ENCODE data around the gene MYOM1.
"Not testable (repeated sequence)": the region's sequence is repeated elsewhere in the genome, so short reads cannot be mapped to it uniquely, and the experiment has no call there.

MYOM1 gene

GRCh38 chr18:3248658-3249359 lies 29.0 kb upstream of the MYOM1 start:
- no peak for DNase-seq (ENCODE audit: low spot score)

GRCh38 chr18:3248062-3248657 lies 28.4 kb upstream of the MYOM1 start:
- DNase-seq (ENCODE audit: low spot score) = no peak

DNA sequence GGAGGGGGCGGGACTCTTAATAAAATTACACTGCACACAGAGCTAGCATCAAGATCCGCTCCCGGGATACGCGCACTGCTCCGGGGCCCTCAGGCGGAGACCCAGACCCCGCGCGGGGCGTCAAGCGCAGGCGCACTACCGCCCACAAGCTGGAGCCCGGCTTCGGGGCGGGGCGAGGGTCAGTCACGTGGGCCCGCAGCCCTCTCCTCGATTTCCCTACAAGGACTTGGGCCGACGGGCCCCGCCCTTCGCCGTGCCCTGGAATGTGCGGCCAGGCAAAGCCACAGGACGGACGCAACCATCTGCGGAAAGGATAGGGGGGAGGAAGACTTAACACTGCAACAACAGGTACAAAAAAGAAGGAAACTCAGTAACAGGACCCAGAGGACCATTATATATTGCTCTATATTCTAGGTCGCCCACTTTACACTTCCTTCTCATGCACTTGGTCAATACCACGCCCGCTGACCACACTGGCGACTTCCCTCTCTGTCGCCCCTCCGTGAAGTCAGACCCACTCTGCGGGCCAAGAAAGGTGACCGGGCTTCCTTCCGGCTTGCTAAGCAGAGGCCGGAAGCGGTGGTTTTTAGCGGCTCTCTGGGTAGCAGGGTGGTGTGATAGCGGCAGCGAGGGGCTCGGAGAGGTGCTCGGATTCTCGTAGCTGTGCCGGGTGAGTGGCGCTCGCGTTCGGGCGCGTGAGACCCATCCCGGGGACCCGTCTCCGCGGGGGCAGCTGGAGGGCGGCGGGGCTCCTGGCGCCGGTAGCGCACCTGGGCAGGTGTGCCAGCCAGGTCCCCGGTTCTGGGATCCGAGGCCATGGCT lies 27.7 kb upstream of the MYOM1 start, which contains the start of gene MYL12A:
TSS of gene MYL12A (plus strand) at position 562 of the 822 bp plus-strand sequence. CDS start 5,447 bp downstream, outside the sequence.
- DNase-seq (ENCODE audit: low spot score) = peak; percentile 97

- DNase-seq (ENCODE audit: low spot score) = no peak
Observed at GRCh38 chr18:3246635-3247239, 27.0 kb upstream of the MYOM1 start.

DNA sequence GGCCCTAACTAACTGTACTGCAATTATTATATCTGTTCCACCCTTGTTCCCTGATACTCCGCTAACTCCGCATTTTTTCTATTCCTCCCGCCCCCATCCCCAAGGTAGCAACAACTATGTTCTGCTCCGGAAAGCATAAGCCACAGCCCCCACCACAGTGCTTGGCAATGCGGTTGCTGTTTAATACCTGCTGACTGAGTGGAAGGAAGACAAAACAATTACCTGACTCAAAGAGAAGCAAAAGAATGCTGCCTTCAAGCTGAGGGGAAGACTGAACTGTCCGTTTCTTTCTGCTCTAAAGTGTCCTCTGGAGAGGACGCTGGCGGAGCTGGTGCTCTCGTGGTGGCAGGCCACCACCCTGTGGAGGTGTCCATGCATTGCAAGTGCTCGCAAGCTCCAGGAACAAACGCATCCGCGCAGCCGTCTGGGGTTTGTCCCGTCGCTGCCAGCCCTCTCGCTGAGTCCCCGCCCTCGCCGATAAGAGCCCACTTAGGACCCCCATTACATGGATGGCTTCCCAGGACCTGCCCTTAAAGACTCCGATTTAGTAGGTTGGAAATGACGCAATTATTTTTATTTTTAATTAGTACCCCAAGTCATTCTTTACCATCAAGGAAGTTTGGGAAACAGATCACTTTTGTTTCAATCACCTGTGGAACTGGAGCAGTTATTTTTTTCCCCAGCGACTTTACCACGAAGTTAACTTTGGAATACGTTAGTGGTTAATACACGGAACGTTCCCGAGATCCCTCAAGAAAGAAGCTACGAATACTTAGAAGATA lies 26.3 kb upstream of the MYOM1 start:
- DNase-seq (ENCODE audit: low spot score) = peak; percentile 90

GRCh38 chr18:3245185-3245564 lies 25.4 kb upstream of the MYOM1 start:
- no peak for DNase-seq (ENCODE audit: low spot score)

GRCh38 chr18:3238742-3239141 lies 19.0 kb upstream of the MYOM1 start:
- DNase-seq (ENCODE audit: low spot score) = no peak

DNA sequence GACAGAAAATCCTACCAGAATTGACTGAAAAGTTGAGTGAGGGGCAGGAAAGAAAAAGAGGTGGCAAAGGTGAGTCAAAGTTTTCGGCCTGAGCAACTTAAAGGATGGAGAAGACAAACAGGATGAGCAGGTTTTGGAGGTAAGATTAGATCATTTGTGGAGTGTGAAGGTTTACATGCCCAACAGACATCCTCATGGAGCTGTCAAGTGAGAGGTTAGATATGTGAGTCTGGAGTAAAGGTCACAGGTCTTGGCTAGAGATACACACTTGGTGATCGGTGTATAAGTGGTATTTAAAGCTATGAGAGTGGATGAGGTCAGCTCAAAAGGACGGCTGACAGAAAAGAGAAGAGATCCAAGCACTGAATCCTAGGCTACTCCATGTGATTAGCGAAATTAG lies 16.7 kb upstream of the MYOM1 start:
- no peak for DNase-seq (ENCODE audit: low spot score)

- no peak for DNase-seq (ENCODE audit: low spot score)
Observed at GRCh38 chr18:3235846-3236245, 16.1 kb upstream of the MYOM1 start.

GRCh38 chr18:3234457-3234856 lies 14.7 kb upstream of the MYOM1 start:
- no peak for DNase-seq (ENCODE audit: low spot score)

DNA sequence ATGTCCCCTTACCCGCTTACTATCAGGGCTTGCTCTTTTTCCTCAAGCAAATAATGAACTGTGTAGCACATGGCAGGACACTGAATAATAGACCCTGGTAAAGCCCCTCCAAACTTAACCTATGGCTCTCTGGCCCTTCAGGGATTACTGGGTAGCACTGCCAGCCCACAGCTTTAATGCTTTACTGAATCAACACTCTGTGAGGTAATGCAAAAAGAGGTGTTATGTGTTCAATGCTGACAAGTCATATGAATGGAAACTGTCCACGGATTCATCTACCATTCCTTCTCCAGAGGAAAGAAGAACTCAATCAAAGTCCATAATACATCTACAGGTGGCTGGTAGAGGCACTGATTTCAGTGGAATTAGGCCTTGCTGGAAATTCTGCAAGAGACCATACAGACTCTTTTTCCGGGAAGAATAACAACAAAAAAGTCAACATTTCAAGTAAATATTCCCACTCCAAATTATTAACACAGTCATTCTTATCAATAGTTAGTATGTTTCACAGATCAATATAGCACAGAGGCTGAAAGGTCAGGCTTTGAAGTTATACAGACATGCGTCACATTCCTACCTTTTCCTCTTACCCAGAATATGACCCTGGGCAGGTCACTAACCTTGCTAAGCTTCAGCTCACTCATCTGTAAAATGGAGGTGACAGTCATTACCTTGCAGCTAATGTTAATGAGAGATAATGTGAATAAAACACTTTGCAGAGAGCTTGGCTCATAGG lies 13.8 kb upstream of the MYOM1 start:
- no peak for DNase-seq (ENCODE audit: low spot score)

DNA sequence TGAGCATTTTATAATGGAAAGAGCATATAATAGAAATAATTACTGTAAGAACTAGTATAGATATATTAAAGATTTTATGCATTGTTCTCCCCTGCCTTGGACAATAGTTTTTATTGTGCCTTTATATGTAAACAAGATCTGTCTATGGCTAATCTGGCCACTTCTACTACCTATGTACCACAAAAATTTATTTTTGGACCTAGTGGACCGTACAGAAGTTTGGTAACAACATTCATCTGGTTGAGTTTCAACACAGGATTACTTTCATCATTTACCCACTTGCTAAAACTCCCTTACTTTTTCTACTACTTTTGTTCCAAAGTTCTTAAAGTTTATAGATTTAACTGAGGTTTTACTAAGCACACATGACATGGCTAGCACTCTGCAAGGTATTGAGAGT lies 13.2 kb upstream of the MYOM1 start:
- DNase-seq (ENCODE audit: low spot score) = no peak

- no peak for DNase-seq (ENCODE audit: low spot score)
Observed at GRCh38 chr18:3230401-3231334, 10.9 kb upstream of the MYOM1 start.

GRCh38 chr18:3226048-3226447 lies 6.3 kb upstream of the MYOM1 start:
- no peak for DNase-seq (ENCODE audit: low spot score)

GRCh38 chr18:3225588-3225987 lies 5.8 kb upstream of the MYOM1 start:
- DNase-seq (ENCODE audit: low spot score) = no peak

GRCh38 chr18:3224223-3224622 lies 4.5 kb upstream of the MYOM1 start:
- no peak for DNase-seq (ENCODE audit: low spot score)

GRCh38 chr18:3223356-3223755 lies 3.6 kb upstream of the MYOM1 start:
- no peak for DNase-seq (ENCODE audit: low spot score)

DNA sequence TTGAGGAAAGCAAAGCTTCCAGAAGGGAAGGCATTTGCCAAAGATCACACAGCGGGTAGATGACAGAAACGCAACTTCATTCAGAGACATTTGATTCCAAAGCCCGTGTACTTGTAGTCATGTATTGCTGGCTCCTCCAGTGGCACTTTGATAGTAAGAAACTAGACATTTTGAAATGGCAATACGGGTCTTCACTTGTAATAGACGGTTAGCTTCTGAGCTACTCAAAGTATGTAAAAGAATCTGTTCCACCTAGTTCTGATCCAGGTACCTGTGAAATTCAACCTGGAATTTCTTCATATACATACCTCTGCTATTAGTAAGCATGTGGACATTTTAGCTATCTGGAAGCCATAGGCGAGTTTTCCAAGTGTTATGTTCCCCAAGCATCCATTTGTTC lies 1.7 kb upstream of the MYOM1 start:
- no peak for DNase-seq (ENCODE audit: low spot score)

DNA sequence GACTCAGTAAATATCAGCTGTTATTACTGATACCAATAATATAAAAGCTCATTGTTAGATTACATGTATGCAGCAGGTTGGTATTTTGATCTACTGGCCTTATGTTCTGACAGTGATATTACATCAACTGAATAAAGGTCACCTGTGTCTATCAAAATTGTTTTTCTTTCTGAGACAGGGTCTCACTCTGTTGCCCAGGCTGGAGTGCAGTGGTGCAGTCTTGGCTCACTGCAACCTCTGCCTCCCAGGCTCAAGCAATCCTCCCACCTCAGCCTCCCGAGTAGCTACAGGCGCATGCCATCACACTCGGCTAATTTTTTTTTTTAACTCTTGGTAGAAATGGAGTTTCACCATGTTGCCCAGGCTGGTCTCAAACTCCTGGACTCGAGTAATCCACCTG lies 1.1 kb upstream of the MYOM1 start:
- DNase-seq (ENCODE audit: low spot score) = not testable (repeated sequence)

DNA sequence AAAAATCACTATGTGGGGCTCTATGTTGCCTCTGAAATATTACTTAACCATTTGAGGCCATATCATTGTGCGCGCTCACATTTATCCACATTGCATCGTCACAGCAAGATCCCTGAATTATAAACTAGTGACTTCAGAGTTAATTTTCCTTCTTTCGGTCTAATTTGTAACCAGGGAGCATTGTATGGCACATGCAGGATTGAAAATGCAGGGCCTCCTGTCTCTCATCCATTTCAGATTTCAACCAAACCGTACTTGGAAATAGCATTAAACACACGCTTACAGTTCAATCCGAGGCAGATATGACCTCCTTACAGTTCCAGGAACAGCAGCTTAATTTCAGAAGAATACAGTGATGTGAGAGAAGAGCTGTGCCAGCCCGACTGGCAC lies 532 bp downstream of the MYOM1 start:
- no peak for DNase-seq (ENCODE audit: low spot score)
